HG03097 (cell line): ENCODE measurements around the gene CCM2.

ENCODE experiments used
- ATAC-seq: cut with Tn5 transposase; IDR thresholded peaks from one replicate; pipeline ENCODE4 v1.9.1; 2021; ENCODE audit not compliant: unreplicated experiment, low FRiP score

CCM2 gene

GRCh38 chr7:45075871-45076796 is 76.1 kb downstream of the CCM2 start:
- no peak for ATAC-seq

DNA sequence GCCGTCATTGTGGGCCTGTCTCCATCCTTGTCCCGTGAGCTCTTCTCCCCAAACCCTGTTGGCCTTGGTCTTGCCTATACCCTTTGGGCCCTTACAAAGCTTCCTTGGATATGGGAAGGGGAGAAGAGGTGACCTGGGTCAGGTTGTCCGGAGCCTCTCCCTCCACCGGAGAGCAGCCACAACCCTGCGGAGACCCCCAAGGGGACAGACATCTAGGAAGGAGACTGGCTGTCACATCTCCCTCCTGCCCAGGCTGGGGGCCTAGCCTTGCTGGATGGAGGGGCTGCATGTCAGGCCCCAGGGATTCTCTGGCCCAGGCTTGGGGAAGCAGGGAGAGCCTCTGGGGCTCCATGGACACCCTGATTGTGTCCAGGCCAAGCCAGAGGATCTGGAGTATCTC is 76.9 kb downstream of the CCM2 start:
- no peak for ATAC-seq

GRCh38 chr7:45077579-45077978 is 77.6 kb downstream of the CCM2 start:
- ATAC-seq = no peak

GRCh38 chr7:45078125-45078681 is 78.2 kb downstream of the CCM2 start:
- ATAC-seq = no peak

DNA sequence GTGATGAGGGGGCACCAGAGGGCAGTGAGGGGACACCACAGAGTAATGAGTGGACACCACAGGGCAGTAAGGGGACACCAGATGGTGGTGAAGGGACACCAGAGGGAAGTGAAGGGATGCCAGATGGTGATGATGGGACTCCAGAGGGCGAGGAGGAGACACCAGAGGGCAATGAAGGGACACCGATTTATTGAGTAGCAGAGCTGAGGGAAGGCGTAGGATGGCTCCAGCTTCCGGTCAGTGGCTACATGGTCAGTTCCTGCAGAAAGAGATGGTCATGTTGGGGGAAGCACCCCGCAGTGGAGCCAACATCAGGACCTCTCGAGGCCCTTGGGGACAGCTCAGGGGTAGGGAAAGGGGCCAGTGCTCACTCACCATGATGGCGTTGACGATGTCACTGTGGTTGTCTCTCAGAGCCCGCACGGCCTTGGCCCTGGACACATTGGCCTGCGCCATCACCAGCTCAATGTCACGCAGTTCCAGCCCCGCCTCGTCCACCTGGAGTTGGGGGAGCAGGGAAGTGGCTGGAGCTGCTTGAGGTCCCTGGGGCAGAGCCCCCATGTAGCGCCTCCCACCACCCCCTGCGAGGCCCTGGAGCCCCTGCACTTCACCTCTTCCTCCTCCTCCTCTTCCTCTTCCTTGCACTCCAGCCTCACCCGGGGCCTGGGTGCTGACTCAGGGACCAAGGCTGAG is 80.4 kb downstream of the CCM2 start:
- ATAC-seq = no peak

DNA sequence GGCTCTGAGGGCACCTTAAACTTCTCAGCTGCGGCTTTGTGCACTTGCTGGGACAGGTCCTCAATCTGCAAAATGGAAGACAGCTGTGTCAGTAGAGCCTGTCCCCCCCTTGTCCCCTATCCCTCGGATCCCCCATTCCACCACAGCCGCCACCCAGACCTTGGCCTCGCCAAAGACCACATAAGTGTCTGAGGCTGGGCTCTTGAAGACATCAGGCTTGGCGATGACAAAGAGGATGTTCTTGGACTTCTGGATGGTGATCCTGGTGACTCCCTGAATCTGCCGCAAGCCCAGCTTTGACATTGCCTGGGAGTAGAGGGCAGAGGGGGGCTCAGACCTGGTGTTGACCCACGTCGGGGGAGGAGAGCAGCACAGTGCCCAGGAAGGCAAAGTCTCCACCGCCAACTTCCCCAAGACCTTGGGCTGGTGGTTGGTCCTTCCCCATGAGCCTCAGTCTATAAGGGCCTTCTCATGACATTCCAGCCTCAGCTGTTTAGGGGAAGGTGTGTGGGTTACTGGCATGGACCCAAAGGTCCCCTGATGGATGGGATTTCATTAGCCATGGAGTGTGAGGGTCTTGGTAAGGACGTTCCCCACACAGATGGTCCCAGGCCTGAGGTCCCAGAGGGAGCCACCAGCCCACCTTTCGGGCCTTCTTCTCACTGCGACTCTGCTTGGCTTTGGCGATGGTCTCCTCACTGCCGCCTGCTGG is 81.1 kb downstream of the CCM2 start:
- ATAC-seq = no peak

- no peak for ATAC-seq
Observed at GRCh38 chr7:45081670-45081974, 81.6 kb downstream of the CCM2 start.

DNA sequence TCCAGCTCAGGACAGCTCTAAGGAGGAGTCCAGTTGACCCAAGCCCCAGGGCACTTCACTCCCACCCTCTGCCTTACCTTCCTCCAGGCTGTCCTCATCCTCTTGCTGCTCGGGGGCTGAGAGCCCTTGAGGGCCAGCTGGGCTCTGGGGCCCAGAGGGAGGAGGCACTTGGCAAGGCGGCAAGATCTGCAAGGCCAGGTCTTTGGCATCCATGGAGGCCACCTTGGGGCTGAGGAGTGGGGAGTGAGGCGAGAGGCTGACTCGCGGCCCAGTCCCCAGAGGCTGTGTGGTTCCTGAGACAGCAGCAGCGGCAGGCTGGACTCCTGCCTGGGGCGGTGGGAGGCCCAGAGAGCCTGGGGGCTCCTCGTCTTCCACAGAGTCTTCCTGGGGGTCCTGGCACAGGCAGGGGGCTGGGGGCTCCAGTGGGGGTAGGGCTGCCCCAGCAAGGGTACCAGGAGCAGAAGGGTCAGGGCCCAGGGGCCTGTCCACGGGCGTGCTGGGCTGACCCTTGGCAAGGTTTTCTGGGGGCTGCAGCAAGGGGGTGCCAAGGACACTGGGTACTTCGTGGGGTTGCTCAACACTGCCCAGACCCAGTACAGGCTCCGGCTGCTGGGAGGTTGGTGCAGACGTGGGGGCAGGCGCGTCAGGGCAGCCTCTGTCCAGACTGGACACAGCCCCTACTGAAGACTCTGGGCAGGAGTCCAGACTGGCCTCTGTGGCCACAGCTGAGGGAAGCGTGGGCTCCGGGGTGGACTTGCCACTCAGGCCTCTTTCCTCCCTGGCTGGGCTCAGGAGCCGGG is 82.2 kb downstream of the CCM2 start:
- no peak for ATAC-seq

DNA sequence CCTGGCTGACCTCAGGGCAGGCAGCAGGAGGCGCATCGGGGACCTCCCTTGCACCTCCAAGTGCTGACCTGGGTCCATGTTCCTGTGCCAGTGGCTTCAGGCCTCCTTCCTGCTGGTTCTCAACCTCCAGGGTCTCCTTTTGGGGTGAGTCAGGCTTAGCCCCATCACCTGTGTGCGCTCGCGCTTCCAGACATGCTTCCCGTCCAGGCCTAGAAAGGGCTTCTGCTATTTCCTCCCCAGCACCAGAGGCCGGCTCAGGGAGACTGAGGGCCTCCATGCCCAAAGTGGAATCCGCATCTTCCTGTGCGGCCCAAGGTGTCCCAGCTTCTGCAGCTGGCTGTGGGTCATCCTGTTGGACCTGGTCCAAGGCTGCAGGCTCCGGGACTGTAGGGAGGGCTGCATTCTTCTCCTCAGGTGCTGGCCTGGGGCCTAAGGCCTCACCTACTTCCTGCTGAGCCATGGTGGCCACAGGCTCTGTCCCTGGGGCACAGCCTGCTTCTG is 82.9 kb downstream of the CCM2 start:
- no peak for ATAC-seq

DNA sequence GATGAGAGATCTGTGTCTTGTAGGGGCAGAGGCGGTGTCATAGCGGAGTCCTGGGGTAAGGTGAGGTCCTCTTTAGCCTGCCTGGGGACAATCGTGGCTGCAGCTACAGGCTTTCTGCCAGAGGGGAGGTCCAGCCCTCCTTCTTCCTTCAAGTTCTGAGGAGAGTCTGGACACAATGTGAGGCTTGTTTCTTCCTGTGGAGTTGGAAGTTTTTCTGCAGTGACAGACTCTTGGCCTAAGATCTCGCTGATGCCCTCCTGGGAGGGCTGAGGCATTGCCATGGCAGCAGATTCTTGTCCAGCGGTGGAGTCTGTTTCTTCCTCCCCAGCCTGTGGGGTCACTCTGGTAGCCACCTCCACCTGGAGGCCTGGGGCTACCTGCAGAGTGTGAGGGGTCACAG is 84.3 kb downstream of the CCM2 start:
- no peak for ATAC-seq

DNA sequence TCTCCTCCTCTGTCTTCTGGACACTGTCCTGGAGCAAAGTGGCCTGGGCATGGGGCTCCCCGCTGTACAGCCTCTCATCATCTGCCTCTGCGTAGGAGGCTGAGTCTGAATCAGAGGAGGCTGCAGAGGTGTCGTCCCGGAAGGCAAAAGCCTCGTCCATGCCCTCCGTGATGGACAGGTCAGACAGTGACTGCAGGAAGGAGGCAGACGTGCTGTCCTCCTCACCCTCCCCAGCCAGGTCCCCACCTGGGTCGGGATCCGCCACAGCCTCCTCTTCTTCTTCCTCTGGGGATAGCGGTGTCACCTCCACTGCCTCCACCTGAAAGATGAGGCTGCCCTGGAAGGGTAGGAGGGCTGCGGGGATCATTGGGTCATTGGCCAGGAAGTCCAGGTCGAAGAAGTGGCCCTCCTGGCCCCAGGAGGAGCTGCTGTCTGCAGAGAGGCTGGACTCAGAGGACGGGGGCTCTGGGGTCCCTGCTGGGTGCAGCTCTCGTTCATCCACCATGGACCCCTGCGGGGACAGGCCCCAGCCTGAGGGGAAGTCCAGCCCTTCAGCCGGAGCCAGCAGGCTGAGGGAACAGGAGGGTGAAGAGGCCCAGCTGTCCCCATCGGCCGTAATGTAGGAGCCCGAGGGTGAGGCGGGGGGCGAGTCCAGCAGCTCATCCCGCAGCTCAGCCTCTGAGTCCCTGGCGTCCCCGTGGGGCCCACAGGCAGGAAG is 85.1 kb downstream of the CCM2 start:
- no peak for ATAC-seq

DNA sequence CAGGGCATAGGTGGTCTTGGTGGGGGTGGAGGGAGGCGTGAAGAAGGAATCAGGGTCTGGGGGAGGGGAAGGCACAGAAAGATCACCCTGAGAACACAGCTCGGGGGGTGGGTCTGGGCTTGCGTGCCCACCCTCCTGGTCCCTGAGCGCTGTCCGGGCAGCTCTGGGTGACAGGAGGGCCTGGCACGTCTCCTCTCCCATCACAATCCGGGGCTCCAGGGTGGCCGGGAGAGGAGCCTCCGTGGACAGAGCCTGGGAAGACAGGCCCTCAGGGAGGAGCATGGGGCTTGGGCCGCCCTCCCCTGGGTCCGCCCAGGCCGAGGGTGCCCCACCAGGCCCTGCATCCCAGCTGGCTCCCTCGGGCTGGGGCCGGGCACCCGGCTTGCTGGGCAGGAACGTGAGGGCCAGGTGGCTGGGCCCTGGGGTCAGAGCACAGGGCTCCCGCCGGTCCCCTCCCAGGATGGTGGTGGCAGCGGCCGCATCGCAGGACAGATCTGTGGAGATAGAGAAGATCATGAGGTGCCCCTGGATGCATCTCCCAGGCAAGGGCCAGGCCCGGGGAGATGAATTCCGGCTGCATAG is 85.7 kb downstream of the CCM2 start:
- ATAC-seq = no peak

DNA sequence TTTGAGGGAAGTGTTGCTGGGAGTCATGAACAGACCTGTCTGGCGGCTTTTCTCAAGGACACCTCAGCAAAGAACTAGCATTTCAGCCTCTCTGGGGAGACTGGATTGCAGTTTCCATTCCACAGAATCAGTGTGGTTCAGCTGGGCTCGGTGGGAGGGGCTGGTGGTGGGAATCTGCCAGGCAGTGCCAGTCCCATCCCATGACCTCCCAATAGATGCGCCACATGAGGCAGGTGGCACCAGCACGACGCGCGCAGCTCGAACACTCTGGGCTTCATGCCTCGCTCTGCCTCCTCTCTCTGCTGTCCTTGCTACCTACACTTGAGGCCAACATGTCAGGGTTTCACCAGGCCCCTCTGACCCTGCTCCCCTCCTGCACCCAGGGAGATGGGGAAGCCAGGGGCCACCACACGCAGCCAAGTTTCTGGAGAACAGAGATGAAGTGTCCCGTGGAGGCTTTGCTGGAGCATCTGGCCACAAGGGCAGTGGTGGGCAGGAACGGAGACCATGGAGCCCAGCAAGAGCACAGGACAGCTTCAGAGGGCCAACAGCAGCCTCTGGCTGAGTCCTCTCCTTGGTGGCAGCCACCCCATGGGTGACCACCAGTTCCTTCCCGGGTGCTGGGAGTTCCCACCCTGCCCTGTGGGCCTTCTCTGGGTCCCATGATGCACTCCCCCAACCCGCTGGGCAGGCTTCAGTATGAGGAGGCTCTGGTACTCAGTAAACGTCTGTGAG is 86.5 kb downstream of the CCM2 start:
- no peak for ATAC-seq

GRCh38 chr7:45087301-45088145 is 87.5 kb downstream of the CCM2 start:
- ATAC-seq = no peak

DNA sequence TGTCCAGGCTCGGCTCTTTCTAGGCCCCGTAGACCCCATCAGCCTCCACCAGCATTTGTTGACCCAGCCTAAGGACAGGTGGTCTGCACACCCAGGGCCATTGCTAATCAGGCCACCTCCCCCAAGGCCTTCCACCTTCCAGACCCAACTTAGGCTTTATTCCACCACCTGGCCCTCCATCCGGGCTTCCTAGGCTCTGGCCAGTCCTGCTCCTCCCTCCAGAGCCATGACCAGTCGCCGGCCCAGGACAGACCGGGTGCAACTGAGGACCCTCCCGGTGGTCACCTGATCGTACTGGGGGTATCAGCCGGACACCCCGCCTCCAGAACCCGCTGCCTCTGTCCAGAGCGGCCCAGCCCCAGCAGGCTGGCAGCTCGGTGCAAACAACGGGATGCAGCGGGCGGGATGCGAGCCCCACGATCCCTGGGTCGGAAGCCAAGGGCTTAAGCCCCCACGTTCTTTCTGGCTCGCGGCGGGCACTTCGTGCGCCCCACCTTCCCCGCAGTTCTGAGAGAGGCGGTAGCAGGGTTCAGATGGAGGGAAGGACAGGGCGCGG is 88.2 kb downstream of the CCM2 start:
- no peak for ATAC-seq

DNA sequence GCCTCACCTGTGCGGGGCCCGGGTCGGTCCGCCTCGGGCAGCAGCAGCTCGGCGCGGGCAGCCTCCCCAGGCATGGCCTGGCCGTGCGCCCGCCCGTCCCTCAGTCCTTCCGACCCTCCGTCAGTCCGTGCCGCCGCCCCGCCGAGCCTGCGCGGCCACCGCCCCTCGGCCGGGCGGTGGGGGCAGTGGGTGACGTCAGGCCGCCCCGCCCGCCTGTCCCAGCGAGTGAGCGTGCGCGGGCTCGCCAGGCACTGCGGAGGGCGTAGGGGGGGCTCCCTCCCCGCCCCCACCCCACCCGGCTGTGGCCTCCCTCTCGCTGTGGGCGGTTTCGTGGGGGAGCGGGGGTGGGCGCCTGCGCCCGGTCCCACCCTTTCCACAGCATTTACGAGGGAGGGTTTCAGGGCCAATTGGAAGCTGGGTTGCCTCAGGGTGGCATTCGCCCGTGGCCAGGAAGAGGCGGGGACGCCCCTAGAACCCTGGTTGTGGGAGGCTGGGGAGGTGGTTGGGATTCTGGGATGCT is 88.9 kb downstream of the CCM2 start, which contains the start of gene NACAD:
Gene NACAD (minus strand): TSS at position 149 of the 520 bp plus-strand sequence. CDS start 75 bp downstream, at position 74.
- no peak for ATAC-seq

DNA sequence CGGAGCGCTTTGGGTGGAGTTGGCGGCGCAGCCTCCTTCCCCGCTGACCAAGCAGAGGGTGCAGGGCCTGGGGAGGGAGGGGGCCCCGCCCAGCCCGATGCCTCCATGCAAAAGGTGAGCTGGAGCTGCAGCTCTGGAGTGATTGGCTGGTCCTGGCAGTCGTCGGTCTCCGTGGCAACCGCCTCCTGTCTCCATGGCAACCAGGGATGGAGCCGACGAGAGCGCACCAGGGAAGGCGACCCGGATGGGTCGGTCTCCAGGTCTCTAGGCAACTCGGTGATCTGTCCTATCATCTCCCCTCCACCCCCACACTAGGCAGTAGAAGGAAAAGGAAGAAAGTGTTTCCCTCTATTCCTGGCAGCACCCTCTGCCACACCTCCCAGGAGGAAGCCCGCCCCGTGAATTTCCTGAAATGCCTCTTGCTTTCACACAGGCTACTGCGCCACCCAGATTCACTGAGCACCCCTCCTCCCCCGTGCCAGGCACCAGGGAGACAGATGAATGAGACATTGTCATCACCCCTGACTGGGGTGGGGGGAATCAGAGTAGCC is 89.4 kb downstream of the CCM2 start:
- ATAC-seq = no peak
